ENCODE measurements around the gene CTSL.
"Not testable (repeated sequence)": the region's sequence is repeated elsewhere in the genome, so short reads cannot be mapped to it uniquely, and the experiment has no call there.

The CTSL gene

GRCh38 chr9:87759980-87760379, 34.1 kb downstream of the CTSL start:
- DNase-seq (ENCODE audit: low read depth), result not testable (repeated sequence)

DNA sequence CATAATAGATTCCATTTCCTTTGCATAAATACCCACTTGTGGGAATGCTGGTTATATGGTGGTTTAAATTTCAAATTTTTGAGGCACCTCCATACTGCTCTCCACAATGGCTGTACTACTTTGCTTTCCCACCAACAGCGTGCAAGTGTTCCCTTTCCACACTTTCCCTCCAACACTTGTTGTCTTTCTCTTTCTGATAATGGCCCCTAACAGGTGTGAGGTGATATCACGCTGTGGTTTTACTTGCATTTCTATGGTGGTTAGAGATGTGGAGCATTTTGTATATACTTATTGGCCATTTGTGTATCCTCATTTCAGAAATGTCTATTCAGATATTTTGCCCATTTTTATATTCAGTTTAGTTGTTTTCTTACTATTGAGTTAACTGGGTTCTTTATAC, 34.6 kb downstream of the CTSL start:
- DNase-seq (ENCODE audit: low read depth), result no peak

GRCh38 chr9:87763286-87763685, 37.4 kb downstream of the CTSL start:
- DNase-seq (ENCODE audit: low read depth), result no peak

DNA sequence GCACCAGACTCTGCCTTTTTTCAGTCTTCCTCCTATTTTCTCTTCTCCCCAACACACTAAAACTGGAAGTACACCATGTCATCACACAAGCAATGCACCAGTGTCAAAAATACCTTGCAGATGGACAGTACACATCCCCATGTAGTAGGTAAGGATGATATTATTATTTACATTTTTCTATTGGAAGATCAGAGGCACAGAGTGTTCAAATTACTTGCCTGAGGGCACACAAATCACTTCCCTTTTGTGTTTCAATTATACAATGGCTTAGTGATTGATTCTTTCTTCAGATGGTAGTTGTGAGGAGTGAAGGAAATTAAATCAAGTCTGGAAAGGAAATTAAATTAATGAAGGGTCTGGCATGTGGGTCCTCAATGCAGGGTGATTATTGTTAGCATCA, 39.6 kb downstream of the CTSL start:
- no peak for DNase-seq (ENCODE audit: low read depth)

DNA sequence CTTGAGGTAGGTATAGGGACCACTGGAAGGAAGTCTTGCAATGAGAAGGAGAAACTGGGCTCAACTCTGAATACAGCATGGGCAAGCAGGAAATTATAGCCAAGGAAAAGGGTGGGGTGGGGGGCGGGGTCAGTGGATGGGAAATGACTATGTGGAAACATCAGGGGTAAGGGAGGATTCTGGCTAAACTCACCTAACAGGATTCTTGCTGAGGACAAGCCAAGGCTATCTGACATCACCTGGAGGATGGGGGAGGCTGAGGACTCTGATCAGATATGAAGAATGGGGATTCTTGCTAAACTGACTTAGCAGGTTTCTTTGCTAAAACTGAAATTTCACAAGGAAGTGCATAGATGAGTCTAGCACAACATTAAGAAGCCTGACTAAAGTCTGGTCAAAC, 40.8 kb downstream of the CTSL start:
- no peak for DNase-seq (ENCODE audit: low read depth)

DNA sequence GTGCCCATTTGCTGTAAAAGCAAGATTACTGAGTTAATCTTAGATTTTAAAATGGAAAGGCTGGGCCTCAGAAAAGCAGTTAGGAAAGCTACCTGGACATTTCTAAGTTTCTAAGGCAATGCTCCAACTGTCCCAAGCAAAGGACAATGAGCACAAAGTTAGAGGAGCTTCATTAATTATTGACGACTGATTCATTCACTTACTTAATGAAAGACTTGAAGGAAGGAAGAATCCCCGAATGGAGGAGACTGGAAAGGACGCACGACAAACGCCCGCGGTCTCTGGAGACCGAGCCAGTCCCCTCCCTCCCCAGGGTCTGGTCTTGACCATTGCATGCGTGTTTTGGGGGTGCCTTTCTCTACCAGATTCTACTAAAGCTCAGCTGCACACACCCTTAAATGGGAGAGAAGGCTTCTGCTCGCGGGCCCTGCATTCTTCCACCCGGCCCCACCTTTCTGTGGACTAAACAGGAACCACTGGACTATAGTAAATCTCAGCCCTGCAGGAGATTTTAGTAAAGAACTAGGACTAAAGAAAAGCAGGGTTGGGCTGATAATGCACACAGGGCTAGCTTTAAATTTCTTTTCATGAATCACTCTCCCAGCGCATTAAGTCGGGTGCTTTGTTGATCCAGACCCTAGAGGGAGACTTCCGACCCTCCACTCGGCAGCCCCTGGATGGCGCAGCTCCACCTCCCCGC, 44.8 kb downstream of the CTSL start:
- no peak for DNase-seq (ENCODE audit: low read depth)

DNA sequence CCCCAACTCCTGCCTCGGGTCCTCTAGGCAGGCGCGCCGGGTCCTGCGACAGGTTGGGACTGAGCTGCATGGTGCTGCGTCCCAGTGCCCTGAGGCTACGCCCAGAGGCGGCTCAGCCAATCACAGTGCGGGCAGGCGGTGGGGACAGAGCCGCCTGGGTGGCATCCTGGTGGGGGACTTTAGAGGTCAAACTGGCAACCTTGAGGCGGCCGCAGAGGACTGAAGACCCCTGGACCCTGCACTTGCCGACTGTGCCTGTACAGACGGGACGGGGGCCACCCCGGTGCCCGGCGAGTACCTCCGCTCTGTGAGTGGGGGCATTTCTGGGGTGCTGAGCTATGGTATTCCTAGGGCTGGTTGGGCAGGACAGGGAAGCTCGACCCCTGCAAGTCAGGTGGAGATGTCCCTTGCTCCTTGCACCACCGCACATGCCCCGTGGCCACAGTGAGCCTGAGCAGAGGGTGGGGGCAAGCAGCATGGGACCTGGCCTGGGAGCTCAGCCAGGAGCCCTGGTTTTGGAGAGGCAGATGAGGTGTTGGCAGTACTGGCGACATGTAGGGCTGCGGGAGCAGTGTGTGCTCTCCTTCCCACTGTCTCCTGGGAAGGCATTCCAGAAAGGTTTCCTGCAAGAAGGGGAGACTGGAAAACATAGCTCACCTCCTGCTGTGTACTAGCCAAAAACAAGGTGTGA, 45.5 kb downstream of the CTSL start:
- no peak for DNase-seq (ENCODE audit: low read depth)

GRCh38 chr9:87776481-87777379, 50.8 kb downstream of the CTSL start:
- no peak for DNase-seq (ENCODE audit: low read depth)

DNA sequence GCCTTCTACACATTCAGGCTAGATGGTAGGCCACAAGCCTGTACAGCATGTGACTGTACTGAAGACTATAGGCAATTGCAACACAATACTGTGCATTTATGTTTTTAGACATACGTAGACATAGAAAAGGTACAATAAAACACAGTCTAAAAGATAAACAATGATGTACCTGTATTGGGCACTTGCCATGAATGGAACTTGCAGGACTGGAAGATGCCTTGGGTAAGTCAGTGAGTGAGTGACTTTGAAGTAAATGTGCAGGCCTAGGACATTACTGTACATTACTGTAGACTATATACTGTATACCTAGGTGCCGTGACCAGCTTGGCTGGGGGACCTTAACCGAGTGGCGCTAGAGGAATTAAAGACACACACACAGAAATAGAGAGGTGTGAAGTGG, 53.1 kb downstream of the CTSL start:
- DNase-seq (ENCODE audit: low read depth), result no peak

Measured in GM04503 (cell line).